HL-60 (cell line): ENCODE results near the gene KRTAP20-3.

Experiments
- CTCF ChIP-seq: IDR thresholded peaks from one replicate; pipeline ENCODE4 v1.5.1; 2011; ENCODE audit warnings: low read length, control low read depth, inconsistent platforms; ENCODE audit not compliant: insufficient read depth
- GABPA ChIP-seq: IDR thresholded peaks from 2 replicates; pipeline ENCODE4 v1.6.1; 2012; ENCODE audit warnings: low read depth
- POLR2AphosphoS5 ChIP-seq: IDR thresholded peaks from 2 replicates; pipeline ENCODE4 v1.6.1; 2012; ENCODE audit warnings: low read depth
- REST ChIP-seq: IDR thresholded peaks from 2 replicates; pipeline ENCODE4 v1.6.1; 2012; ENCODE audit warnings: low read depth; ENCODE audit not compliant: insufficient replicate concordance

GRCh38 chr21:30598802-30599201 is 43.9 kb upstream of the KRTAP20-3 start, which contains the start of gene KRTAP6-2:
- TF ChIP-seq CTCF: no peak
- no peak for TF ChIP-seq POLR2AphosphoS5
- no peak for TF ChIP-seq GABPA
- TF ChIP-seq REST: no peak
